Natural killer cell (primary cell): ENCODE results near the gene NAA38. TPM values are rescaled to one million over a fixed set of nuclear protein-coding genes. Genes with fewer than 3 reads are reported as not detected.

ENCODE experiments used
- ATAC-seq, 3 donors: fragments of 150-1000 bp in 2 of 3; fragments of 200-7000 bp in 1 of 3; cut with Tn5 transposase; 1 replicate in 1 of 3; 2 replicates in 2 of 3; pipeline ENCODE4 v1.10.0; 2021; ENCODE audit warnings: mild to moderate bottlenecking in 2 of 3, moderate library complexity in 2 of 3
- DNase-seq, 2 donors: peaks; one replicate each; pipeline versions ENCODE4 v3.0.0 to v3.0.0-alpha.2; 2013 to 2021; ENCODE audit warnings: mixed read lengths in 1 of 2
- H3K27ac ChIP-seq: one replicate; pipeline ENCODE4 v1.5.1; 2013; ENCODE audit warnings: mild to moderate bottlenecking, low read length
- H3K27me3 ChIP-seq: one replicate; pipeline ENCODE4 v1.6.1; 2013; ENCODE audit warnings: low read length; ENCODE audit not compliant: control insufficient read depth, insufficient read depth
- H3K36me3 ChIP-seq: one replicate; pipeline ENCODE4 v1.6.1; 2013; ENCODE audit warnings: low read length; ENCODE audit not compliant: control insufficient read depth, insufficient read depth
- H3K4me1 ChIP-seq: one replicate; pipeline ENCODE4 v1.6.1; 2013; ENCODE audit warnings: low read length; ENCODE audit not compliant: control insufficient read depth, insufficient read depth
- H3K4me3 ChIP-seq: one replicate; pipeline ENCODE4 v1.5.1; 2013; ENCODE audit warnings: low read length
- H3K9me3 ChIP-seq: one replicate; pipeline ENCODE4 v1.6.1; 2013; ENCODE audit warnings: low read length; ENCODE audit not compliant: control insufficient read depth, insufficient read depth
- H3K27ac Mint-ChIP-seq, 2 donors: one replicate each; pipeline ENCODE4 v1.8.0; 2022; ENCODE audit warnings: mild to moderate bottlenecking in 2 of 2, mixed read lengths in 2 of 2, moderate library complexity in 1 of 2
- H3K27me3 Mint-ChIP-seq, 2 donors: one replicate each; pipeline ENCODE4 v1.8.0; 2022; ENCODE audit warnings: low read depth in 2 of 2, mixed read lengths in 2 of 2
- H3K36me3 Mint-ChIP-seq: one replicate; pipeline ENCODE4 v1.8.0; 2022; ENCODE audit warnings: mixed read lengths
- H3K4me1 Mint-ChIP-seq, 2 donors: one replicate each; pipeline ENCODE4 v1.8.0; 2022; ENCODE audit warnings: mixed read lengths in 2 of 2
- H3K4me3 Mint-ChIP-seq: one replicate; pipeline ENCODE4 v1.8.0; 2022; ENCODE audit warnings: mild to moderate bottlenecking, moderate library complexity, mixed read lengths
- H3K9me3 Mint-ChIP-seq, 2 donors: one replicate each; pipeline ENCODE4 v1.8.0; 2022; ENCODE audit warnings: mixed read lengths in 2 of 2
- CTCF ChIP-seq: fragments of 200-600 bp; IDR thresholded peaks from one replicate; pipeline ENCODE4 v1.8.0; 2022; ENCODE audit warnings: antibody characterized with exemption
- WGBS: methylation state at CpG from one replicate; pipeline ENCODE4 v1.1.7; 2013; ENCODE audit warnings: missing lambda C conversion rate; ENCODE audit not compliant: insufficient coverage; 5-methylcytosine and 5-hydroxymethylcytosine counted together
- intact Hi-C: fragments of 100-400 bp; cut with micrococcal nuclease; formaldehyde crosslinking; loops from one replicate; pipeline ENCODE4 v1.14.2; 2022
- total RNA-seq, 4 donors: library from RNA; stranded (reverse); fragments of 120-200 nt in 1 of 4; gene quantifications; one replicate each; pipeline versions ENCODE4 v1.2.3 to v1.2.4, GENCODE V29; 2013 to 2022

Gene NAA38
- total RNA-seq, 3 donors from 2014 or later (not counting 1 experiment from before 2014, with no cell fraction given): 35.9 to 40.3 (median 37.3) TPM

GRCh38 chr17:7849751-7850504 lies 7.4 kb downstream of the NAA38 start:
- Histone ChIP-seq H3K27me3 (no peaks in the 10 kb centered on the region), H3K4me1 (peaks cover 29% of the 10 kb centered on the region), H3K4me3 (no peak overlapping the region), H3K9me3 (no peaks in the 10 kb centered on the region), H3K36me3 (peaks cover 11% of the 10 kb centered on the region), H3K27ac (no peak overlapping the region)
- no peaks in the 10 kb centered on the region for H3K9me3 Mint-ChIP-seq
- peak in 1 of 2 donors; percentile 28 for DNase-seq
- ATAC-seq: no peak
- no peaks in the 10 kb centered on the region for H3K36me3 Mint-ChIP-seq
- H3K27ac Mint-ChIP-seq: peak overlapping the region; percentile 63 to 65
- H3K27me3 Mint-ChIP-seq: no peaks in the 10 kb centered on the region
- TF ChIP-seq CTCF: no peak
- peaks cover 12 to 37% of the 10 kb centered on the region in 2 donors for H3K4me1 Mint-ChIP-seq
- intact Hi-C loops: loop anchor here (10.0 kb wide), 2 partner anchors 105 to 395 kb away; partner anchors contain the start of genes CTC1 and PFAS
- H3K4me3 Mint-ChIP-seq: peak overlapping the region; percentile 49
- WGBS: 93% methylated on average over 11 of the region's 12 CpGs

GRCh38 chr17:7849130-7849750 lies 8.1 kb downstream of the NAA38 start:
- H3K36me3 ChIP-seq: peaks cover 11% of the 10 kb centered on the region
- no peak overlapping the region for H3K27ac ChIP-seq
- Mint-ChIP-seq H3K36me3 (no peaks in the 10 kb centered on the region), H3K4me1 (peaks cover 12 to 42% of the 10 kb centered on the region in 2 donors), H3K27me3 (no peaks in the 10 kb centered on the region), H3K27ac (peak overlapping the region; percentile 63 to 65), H3K9me3 (no peaks in the 10 kb centered on the region), H3K4me3 (no peak overlapping the region)
- TF ChIP-seq CTCF: no peak
- H3K27me3 ChIP-seq: no peaks in the 10 kb centered on the region
- peak in 1 of 2 donors; percentile 29 for DNase-seq
- H3K9me3 ChIP-seq: no peaks in the 10 kb centered on the region
- 97% methylated on average over 35 of the region's 35 CpGs for WGBS
- H3K4me1 ChIP-seq: peaks cover 32% of the 10 kb centered on the region
- intact Hi-C loops: loop anchor here (10.0 kb wide), 1 partner anchor 396 kb away; the partner anchor contains the start of genes CTC1 and PFAS
- no peak for ATAC-seq
- H3K4me3 ChIP-seq: no peak overlapping the region

GRCh38 chr17:7848739-7849129 lies 8.6 kb downstream of the NAA38 start:
- TF ChIP-seq CTCF: no peak

More at GRCh38 chr17:7848739-7849129, 8.6 kb downstream of the NAA38 start:
- Mint-ChIP-seq H3K4me3 (no peak overlapping the region), H3K4me1 (peaks cover 14 to 48% of the 10 kb centered on the region in 2 donors), H3K27me3 (no peaks in the 10 kb centered on the region), H3K27ac (peak overlapping the region; percentile 48 to 63), H3K36me3 (no peaks in the 10 kb centered on the region), H3K9me3 (no peaks in the 10 kb centered on the region)
- no peak for DNase-seq
- intact Hi-C loops: loop anchor here (10.0 kb wide), 1 partner anchor 396 kb away; the partner anchor contains the start of genes CTC1 and PFAS
- H3K4me1 ChIP-seq: peaks cover 36% of the 10 kb centered on the region
- H3K4me3 ChIP-seq: no peak overlapping the region
- H3K36me3 ChIP-seq: peaks cover 11% of the 10 kb centered on the region
- H3K27ac ChIP-seq: no peak overlapping the region
- no peaks in the 10 kb centered on the region for H3K27me3 ChIP-seq
- ATAC-seq: no peak
- no peaks in the 10 kb centered on the region for H3K9me3 ChIP-seq
- WGBS: 95% methylated on average over 21 of the region's 21 CpGs
